GM19023 (cell line): ENCODE results near the gene MBOAT1.

Source experiments
- ATAC-seq: cut with Tn5 transposase; IDR thresholded peaks from one replicate; pipeline ENCODE4 v1.9.1; 2021; ENCODE audit warnings: mild to moderate bottlenecking, moderate library complexity; ENCODE audit not compliant: unreplicated experiment

Gene MBOAT1

DNA sequence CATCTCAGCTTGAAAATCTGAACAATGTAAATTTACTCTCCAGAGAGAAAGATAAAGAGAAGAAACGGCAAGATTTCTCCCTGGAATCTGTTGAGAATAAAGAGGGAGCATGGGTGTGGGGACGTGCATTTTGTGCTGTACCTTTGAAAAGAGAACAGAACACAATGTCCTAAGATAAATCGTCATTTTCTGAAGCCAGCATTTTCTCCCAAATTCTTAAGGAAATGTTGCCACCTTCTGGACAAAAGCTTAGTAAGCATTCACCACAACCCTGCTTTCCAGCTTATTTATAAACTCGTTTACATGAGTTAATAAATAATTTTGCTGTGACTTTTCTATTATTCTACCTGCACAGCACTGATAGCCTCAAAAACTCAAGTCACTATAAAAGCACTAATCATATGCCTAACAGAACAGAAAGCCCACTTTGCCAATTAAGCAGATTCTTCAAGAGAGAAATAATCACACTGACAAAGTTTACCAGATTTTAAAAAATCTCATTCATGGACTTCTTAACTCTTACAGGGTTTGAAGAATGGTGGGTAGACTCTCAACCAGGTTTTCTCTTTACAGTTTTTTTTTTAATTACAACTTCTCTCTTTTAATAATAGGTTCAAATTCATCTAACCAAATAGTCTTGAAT, 155.8 kb downstream of the MBOAT1 start:
- ATAC-seq, result no peak

DNA sequence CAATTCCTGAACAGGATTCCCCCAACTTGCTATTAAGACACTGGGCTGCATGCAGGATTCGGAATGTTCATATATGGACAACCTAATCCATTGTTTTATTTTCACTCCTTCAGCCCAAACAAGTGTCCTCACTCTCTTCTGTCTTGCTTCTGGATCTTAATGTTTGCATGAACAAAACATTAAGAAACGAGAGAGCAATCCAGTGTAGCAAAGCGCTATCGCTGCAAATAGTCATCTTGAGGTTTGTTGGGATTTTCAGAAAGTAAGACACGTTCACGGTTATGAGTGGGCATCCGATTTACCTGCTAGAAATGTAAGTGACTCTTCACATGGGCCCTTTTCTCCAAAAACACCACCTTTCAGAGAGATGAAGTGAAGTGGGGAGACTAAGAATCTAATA, 156.4 kb downstream of the MBOAT1 start:
- ATAC-seq, result no peak
